GM18505 (cell line): ENCODE data around the gene SH2D1A.
"Not testable (repeated sequence)": the region's sequence is repeated elsewhere in the genome, so short reads cannot be mapped to it uniquely, and the experiment has no call there.

Experiments
- ATAC-seq: cut with Tn5 transposase; IDR thresholded peaks from one replicate; pipeline ENCODE4 v1.9.1; 2021; ENCODE audit not compliant: unreplicated experiment
- POLR2A ChIP-seq: IDR thresholded peaks from 4 replicates; pipeline ENCODE4 v1.6.1; 2011; ENCODE audit warnings: borderline replicate concordance; ENCODE audit not compliant: insufficient read depth, insufficient read length; ENCODE audit errors: extremely low read depth

SH2D1A gene

DNA sequence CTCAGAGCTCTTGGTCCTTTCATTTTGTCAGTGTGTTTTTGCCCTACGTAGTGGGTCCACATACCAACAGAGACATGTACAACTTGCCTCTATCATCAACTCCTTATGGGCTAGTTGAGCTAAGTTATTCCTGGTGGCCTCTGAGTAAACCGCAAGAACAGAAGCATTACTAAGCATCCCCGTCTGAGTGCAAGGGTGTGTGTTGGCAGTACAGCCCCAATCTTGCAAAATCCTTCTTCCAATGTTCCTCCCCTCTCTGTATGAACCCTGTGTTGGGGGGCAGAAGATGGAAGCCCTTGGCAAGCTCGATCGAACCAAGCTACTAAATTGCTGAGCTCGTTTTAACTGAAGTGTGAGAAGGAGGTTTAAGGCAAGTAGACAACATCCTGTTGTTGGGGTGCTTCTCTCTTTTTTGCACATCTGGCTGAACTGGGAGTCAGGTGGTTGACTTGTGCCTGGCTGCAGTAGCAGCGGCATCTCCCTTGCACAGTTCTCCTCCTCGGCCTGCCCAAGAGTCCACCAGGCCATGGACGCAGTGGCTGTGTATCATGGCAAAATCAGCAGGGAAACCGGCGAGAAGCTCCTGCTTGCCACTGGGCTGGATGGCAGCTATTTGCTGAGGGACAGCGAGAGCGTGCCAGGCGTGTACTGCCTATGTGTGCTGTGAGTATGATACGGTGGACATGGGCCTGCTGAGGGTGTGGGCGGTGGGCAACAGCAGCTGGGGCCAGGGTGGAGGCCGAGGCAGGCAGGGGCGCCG, at the start of gene SH2D1A:
SH2D1A (plus strand) TSS at position 447 of the 760 bp plus-strand sequence; CDS start at position 527, 80 bp downstream.
- TF ChIP-seq POLR2A, result no peak
- no peak for ATAC-seq

GRCh38 chrX:124299323-124299722, 47.0 kb upstream of the SH2D1A start:
- not testable (repeated sequence) for ATAC-seq

DNA sequence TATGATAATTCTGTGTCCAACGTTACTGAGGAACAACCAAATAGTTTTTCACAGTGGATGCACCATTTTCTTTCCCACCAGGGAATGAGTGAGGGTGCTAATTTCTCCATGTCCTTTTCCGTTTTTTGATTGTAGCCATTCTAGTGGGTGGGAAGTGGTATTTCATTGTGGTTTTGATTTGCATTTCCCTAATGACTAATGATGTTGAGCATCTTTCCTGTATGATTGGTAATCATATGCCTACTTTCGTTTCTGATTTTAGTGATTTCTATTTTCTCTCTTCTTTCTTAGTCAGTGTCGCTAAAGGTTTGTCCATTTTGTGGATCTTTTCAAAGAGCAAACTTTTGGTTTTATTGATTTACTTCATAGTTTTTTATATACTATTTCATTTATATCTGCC, 46.0 kb upstream of the SH2D1A start:
- no peak for TF ChIP-seq POLR2A
- ATAC-seq, result no peak

GRCh38 chrX:124307253-124307907, 39.0 kb upstream of the SH2D1A start:
- TF ChIP-seq POLR2A, result no peak

DNA sequence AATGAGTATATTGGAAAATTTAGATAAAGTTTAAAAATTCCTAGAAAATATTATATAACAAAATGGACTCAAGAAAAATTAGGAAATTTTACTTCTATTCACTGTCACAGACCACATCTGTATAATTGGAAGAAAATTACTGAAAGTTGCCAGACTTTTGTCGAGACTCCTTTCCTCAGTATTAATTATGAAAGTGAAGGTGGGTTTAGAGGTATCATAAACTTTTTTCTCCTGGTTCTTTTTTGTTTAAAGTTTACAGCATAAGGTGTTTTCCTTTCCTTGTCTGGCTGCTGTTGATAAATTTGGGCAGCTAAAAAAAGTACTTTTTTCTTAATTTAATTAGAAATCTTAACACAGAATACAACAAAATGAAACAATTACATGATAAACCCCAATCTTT, 20.6 kb upstream of the SH2D1A start:
- no peak for TF ChIP-seq POLR2A
- ATAC-seq, result no peak

More at GRCh38 chrX:124307253-124307907, 39.0 kb upstream of the SH2D1A start:
- no peak for ATAC-seq

DNA sequence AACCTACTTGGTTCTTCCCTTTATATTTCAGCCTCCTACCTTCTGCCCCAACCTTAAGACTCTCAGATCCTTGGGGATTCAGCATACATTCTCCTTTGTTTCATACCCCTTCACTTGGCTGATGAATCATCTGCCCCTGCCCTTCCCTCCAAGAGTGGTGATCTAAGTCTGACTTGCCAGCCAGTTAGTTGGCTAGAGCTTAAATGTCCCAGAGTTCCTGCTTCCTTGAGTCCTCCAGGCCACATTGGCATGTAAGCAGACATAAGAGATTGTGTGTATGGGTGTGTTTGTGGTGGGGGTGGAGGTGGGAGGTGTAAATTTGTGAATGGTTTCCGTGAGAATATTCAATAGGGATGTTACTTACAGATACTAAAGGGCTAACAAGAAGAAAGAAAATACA, 17.6 kb upstream of the SH2D1A start:
- TF ChIP-seq POLR2A, result no peak

GRCh38 chrX:124332481-124333424, 13.6 kb upstream of the SH2D1A start, which contains the start of gene TEX13D:
TEX13D (plus strand) TSS chrX:124332660; CDS start chrX:124332918, 258 bp downstream.
- no peak for ATAC-seq
- TF ChIP-seq POLR2A, result no peak

More for the DNA sequence above, 17.6 kb upstream of the SH2D1A start:
- ATAC-seq, result no peak

- TF ChIP-seq POLR2A, result no peak
- no peak for ATAC-seq
These were observed 12.5 kb upstream of the SH2D1A start for GRCh38 chrX:124333862-124334261.

GRCh38 chrX:124334555-124334954, 11.8 kb upstream of the SH2D1A start:
- not testable (repeated sequence) for ATAC-seq

DNA sequence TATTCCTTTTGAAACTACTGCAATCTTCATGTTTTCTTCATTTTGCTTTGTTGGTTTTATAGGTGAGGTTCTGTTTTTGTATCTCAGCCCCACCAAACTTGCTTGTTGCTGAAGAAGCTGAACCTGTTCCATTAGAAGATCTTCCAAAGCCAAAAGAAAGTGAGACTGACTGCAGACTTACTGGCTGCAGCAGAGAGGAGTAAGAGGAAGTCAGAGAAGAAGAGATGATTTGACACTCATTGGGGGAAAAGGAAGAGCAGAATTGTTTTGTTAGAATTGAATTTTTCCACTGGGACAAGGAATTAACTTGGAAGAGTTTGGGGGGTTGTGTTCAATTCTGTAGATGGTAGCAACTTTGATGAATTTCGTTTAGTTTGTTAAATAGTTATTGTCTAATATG, 10.8 kb upstream of the SH2D1A start:
- TF ChIP-seq POLR2A, result no peak
- no peak for ATAC-seq

- no peak for ATAC-seq
- no peak for TF ChIP-seq POLR2A
These were observed 8.4 kb upstream of the SH2D1A start for GRCh38 chrX:124337916-124338315.

DNA sequence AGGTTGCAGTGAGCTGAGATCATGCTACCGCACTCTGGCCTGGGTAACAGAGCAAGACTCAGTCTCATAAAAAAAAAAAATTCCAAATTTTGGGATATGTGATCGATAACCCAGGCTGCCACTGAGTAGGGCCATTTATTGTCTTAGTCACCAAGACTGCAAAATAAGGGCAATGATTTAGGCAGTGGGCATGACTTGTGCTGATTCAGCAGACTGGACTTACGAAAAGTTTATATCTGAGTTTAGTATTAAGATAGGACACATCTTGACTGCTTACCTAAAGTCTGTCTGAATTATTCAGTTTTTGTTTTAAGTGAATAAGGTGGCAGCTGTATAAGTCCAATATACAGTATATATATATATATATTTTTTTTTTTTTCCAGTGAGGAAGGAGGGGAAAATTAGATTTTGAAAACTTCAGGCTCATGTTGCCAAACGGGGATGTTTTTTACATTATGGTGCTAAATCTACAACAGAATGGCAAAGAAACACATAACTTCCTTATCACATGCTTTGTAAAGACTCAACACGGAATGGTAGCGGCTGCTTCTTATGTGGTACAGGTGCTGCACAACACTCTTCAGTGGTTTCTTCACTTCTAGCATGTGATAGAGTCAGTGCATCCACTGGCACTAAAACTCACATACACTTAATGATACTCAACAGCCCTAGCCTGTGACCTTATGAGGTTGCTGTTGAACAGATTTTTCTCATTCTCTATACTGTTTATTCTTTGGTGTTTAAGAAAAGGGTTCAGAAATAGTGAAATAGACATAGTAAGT, 7.4 kb upstream of the SH2D1A start:
- TF ChIP-seq POLR2A, result no peak
- ATAC-seq, result no peak
